IPS-15b (cell line): Measurements from ENCODE around the gene VPS41.

ENCODE experiments used
- H3K27me3 ChIP-seq: one replicate; pipeline ENCODE4 v1.6.1; 2013; ENCODE audit warnings: low read length; ENCODE audit not compliant: control insufficient read depth, insufficient read depth
- H3K36me3 ChIP-seq: one replicate; pipeline ENCODE4 v1.6.1; 2013; ENCODE audit warnings: low read length; ENCODE audit not compliant: control insufficient read depth, insufficient read depth
- H3K4me1 ChIP-seq: one replicate; pipeline ENCODE4 v1.6.1; 2013; ENCODE audit warnings: mild to moderate bottlenecking, low read length; ENCODE audit not compliant: control insufficient read depth, insufficient read depth
- H3K4me3 ChIP-seq: one replicate; pipeline ENCODE4 v1.5.1; 2013; ENCODE audit warnings: low read depth, low read length
- H3K9ac ChIP-seq: one replicate; pipeline ENCODE4 v1.6.1; 2013; ENCODE audit warnings: low read depth, mild to moderate bottlenecking, low read length
- H3K9me3 ChIP-seq: one replicate; pipeline ENCODE4 v1.6.1; 2013; ENCODE audit warnings: mild to moderate bottlenecking, low read length; ENCODE audit not compliant: control insufficient read depth, insufficient read depth

VPS41 gene

DNA sequence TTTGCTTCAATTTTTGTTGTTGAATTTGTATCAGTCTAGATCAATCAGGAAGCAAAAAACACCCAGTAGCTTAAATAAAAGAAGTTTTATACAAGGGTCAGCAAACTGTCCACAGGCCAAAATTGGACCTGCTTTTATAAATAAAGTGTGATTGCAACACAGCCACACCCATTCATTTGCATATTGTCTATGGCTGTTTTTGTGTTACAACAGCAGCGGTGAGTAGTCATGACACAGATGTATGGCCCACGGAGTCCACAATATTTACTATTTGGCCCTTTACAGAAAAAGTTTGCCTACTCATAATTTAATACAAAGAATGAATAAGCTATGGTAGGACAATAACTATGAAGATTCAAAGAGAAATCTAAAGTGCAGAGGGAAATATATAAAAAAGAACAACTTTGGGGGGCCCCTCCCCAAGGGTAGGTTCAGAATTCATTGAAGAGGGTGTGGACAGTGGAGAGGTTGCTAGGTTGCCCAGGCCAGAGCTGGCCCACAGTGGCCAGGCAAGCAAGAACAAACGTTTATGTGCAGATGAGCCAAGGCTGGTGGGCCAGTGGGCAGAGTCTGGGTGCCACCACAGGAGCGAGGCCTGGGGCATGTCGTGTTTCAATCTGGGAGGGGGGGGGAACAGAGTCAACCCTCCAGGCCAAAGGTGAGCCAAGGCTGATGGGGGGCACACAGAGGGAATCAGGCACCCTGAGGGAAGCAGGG is 230.9 kb downstream of the VPS41 start:
- Histone ChIP-seq H3K9ac (no peak overlapping the region), H3K4me1 (no peaks in the 10 kb centered on the region), H3K4me3 (no peak overlapping the region)

DNA sequence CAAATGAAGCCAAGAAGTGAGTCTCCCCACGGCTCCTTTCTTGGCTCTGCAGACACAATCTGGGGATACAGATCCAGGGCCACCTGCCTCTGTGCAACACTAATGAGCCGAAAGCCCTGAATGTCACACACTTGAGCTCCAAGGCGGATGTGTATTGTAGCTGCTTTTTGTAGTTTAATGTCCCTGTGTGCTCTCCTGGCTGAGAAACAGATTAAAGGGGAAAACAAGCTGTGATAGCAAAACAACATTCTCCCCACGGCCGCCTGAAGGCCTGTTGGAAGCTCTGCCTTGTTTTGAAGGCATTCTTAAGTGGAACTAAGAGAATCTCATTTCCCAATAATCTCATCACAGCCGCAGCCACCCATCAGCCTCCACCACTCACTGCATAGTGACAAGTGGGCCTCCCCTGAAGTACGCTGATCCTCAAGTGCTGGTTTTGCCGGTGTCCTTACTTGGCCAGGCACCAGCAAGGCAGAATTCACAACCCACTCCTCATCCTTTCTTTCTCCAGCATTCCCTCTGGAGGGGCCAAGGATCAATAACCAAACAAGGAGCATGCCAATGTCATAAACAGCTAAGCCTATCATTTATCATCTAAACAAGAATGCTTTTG is 233.4 kb downstream of the VPS41 start:
- H3K27me3 ChIP-seq = no peaks in the 10 kb centered on the region
- no peaks in the 10 kb centered on the region for H3K4me1 ChIP-seq
- H3K9ac ChIP-seq = no peak overlapping the region
- no peak overlapping the region for H3K4me3 ChIP-seq
- H3K9me3 ChIP-seq = no peaks in the 10 kb centered on the region
- no peaks in the 10 kb centered on the region for H3K36me3 ChIP-seq

More for the DNA sequence above, 230.9 kb downstream of the VPS41 start:
- Histone ChIP-seq H3K36me3 (no peaks in the 10 kb centered on the region), H3K27me3 (no peaks in the 10 kb centered on the region), H3K9me3 (no peaks in the 10 kb centered on the region)

DNA sequence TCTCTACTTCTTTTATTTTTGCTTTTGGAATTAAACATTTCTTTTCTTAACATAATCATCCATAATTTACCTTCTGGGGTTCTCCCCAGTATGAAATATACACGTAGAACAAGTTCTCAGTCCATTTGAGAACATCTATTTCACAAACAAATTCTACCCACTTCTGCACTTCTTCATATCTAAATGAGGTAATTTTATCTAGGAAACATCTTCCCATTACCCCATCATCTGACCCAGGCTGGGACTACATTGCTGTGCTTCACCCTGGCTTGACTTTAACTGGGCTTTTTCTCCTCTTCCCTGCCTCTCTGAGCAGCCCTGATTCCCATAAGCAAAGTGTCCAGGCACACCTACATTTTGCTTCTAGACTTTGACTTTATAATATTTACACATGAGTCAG is 234.5 kb downstream of the VPS41 start:
- no peaks in the 10 kb centered on the region for H3K9me3 ChIP-seq
- no peak overlapping the region for H3K4me3 ChIP-seq
- H3K27me3 ChIP-seq = no peaks in the 10 kb centered on the region
- no peaks in the 10 kb centered on the region for H3K4me1 ChIP-seq
- H3K36me3 ChIP-seq = no peaks in the 10 kb centered on the region
- H3K9ac ChIP-seq = no peak overlapping the region

DNA sequence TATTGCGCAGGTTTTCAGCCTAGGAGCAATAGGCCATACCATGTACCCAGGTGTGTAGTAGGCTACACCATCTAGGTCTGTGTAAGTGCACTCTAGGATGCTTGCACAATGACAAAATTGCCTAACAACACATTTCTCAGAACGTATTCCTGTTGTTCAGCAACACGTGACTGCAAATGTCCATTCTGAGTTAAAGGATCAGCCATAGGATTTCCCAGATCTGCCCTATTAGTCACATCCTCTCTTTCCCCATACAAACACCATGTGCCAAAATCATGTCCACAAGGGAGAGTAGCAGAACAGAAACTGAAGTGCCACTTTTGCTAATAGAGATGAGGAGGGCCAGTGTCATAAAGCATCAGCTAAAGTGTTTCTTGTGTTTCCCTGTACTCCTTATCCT is 235.2 kb downstream of the VPS41 start:
- Histone ChIP-seq H3K4me1 (no peaks in the 10 kb centered on the region), H3K9me3 (no peaks in the 10 kb centered on the region), H3K4me3 (no peak overlapping the region), H3K27me3 (no peaks in the 10 kb centered on the region), H3K36me3 (no peaks in the 10 kb centered on the region), H3K9ac (no peak overlapping the region)
